ENCODE results near the gene CKM.

The CKM gene

GRCh38 chr19:45355402-45355801 is 32.7 kb upstream of the CKM start:
- Histone ChIP-seq H3K27ac (ENCODE audit: low read depth, low read length) (no peak overlapping the region), H3K4me1 (ENCODE audit: control insufficient read depth, insufficient read depth, low read length) (no peaks in the 10 kb centered on the region), H3K36me3 (ENCODE audit: control insufficient read depth, insufficient read depth, low read length) (peaks cover 9% of the 10 kb centered on the region), H3K27me3 (ENCODE audit: control insufficient read depth, insufficient read depth, low read length) (no peaks in the 10 kb centered on the region), H3K9ac (ENCODE audit: low read length) (no peak overlapping the region), H3K4me3 (ENCODE audit: low read length) (no peak overlapping the region)

GRCh38 chr19:45354241-45354842 is 31.7 kb upstream of the CKM start:
- peaks cover 9% of the 10 kb centered on the region for H3K36me3 ChIP-seq (ENCODE audit: control insufficient read depth, insufficient read depth, low read length)
- H3K9ac ChIP-seq (ENCODE audit: low read length), result no peak overlapping the region
- H3K27me3 ChIP-seq (ENCODE audit: control insufficient read depth, insufficient read depth, low read length), result no peaks in the 10 kb centered on the region
- no peak overlapping the region for H3K4me3 ChIP-seq (ENCODE audit: low read length)
- H3K4me1 ChIP-seq (ENCODE audit: control insufficient read depth, insufficient read depth, low read length), result no peaks in the 10 kb centered on the region
- H3K27ac ChIP-seq (ENCODE audit: low read depth, low read length), result no peak overlapping the region

- peaks cover 9% of the 10 kb centered on the region for H3K36me3 ChIP-seq (ENCODE audit: control insufficient read depth, insufficient read depth, low read length)
- no peak overlapping the region for H3K9ac ChIP-seq (ENCODE audit: low read length)
- no peaks in the 10 kb centered on the region for H3K27me3 ChIP-seq (ENCODE audit: control insufficient read depth, insufficient read depth, low read length)
- H3K4me1 ChIP-seq (ENCODE audit: control insufficient read depth, insufficient read depth, low read length), result no peaks in the 10 kb centered on the region
- H3K27ac ChIP-seq (ENCODE audit: low read depth, low read length), result no peak overlapping the region
- no peak overlapping the region for H3K4me3 ChIP-seq (ENCODE audit: low read length)
These were observed 30.5 kb upstream of the CKM start for GRCh38 chr19:45352914-45353796.

GRCh38 chr19:45352471-45352870 is 29.8 kb upstream of the CKM start:
- H3K4me1 ChIP-seq (ENCODE audit: control insufficient read depth, insufficient read depth, low read length), result no peaks in the 10 kb centered on the region
- H3K4me3 ChIP-seq (ENCODE audit: low read length), result no peak overlapping the region
- H3K27me3 ChIP-seq (ENCODE audit: control insufficient read depth, insufficient read depth, low read length), result peaks cover 7% of the 10 kb centered on the region
- H3K27ac ChIP-seq (ENCODE audit: low read depth, low read length), result no peak overlapping the region
- H3K9ac ChIP-seq (ENCODE audit: low read length), result no peak overlapping the region
- peaks cover 9% of the 10 kb centered on the region for H3K36me3 ChIP-seq (ENCODE audit: control insufficient read depth, insufficient read depth, low read length)

GRCh38 chr19:45352062-45352461 is 29.4 kb upstream of the CKM start:
- Histone ChIP-seq H3K27me3 (ENCODE audit: control insufficient read depth, insufficient read depth, low read length) (peaks cover 9% of the 10 kb centered on the region), H3K27ac (ENCODE audit: low read depth, low read length) (no peak overlapping the region), H3K4me1 (ENCODE audit: control insufficient read depth, insufficient read depth, low read length) (no peaks in the 10 kb centered on the region), H3K36me3 (ENCODE audit: control insufficient read depth, insufficient read depth, low read length) (peaks cover 9% of the 10 kb centered on the region), H3K4me3 (ENCODE audit: low read length) (no peak overlapping the region), H3K9ac (ENCODE audit: low read length) (no peak overlapping the region)

- Histone ChIP-seq H3K4me3 (ENCODE audit: low read length) (no peak overlapping the region), H3K4me1 (ENCODE audit: control insufficient read depth, insufficient read depth, low read length) (no peaks in the 10 kb centered on the region), H3K36me3 (ENCODE audit: control insufficient read depth, insufficient read depth, low read length) (peaks cover 9% of the 10 kb centered on the region), H3K27ac (ENCODE audit: low read depth, low read length) (no peak overlapping the region), H3K9ac (ENCODE audit: low read length) (no peak overlapping the region), H3K27me3 (ENCODE audit: control insufficient read depth, insufficient read depth, low read length) (peaks cover 12% of the 10 kb centered on the region)
These were observed 28.8 kb upstream of the CKM start for GRCh38 chr19:45351401-45351952.

- Histone ChIP-seq H3K9ac (ENCODE audit: low read length) (no peak overlapping the region), H3K36me3 (ENCODE audit: control insufficient read depth, insufficient read depth, low read length) (peaks cover 9% of the 10 kb centered on the region), H3K27me3 (ENCODE audit: control insufficient read depth, insufficient read depth, low read length) (peaks cover 18% of the 10 kb centered on the region), H3K4me1 (ENCODE audit: control insufficient read depth, insufficient read depth, low read length) (no peaks in the 10 kb centered on the region), H3K27ac (ENCODE audit: low read depth, low read length) (no peak overlapping the region), H3K4me3 (ENCODE audit: low read length) (no peak overlapping the region)
These were observed 27.9 kb upstream of the CKM start for GRCh38 chr19:45350477-45351058.

- Histone ChIP-seq H3K27me3 (ENCODE audit: control insufficient read depth, insufficient read depth, low read length) (peaks cover 18% of the 10 kb centered on the region), H3K27ac (ENCODE audit: low read depth, low read length) (no peak overlapping the region), H3K4me1 (ENCODE audit: control insufficient read depth, insufficient read depth, low read length) (no peaks in the 10 kb centered on the region), H3K36me3 (ENCODE audit: control insufficient read depth, insufficient read depth, low read length) (peaks cover 6% of the 10 kb centered on the region), H3K4me3 (ENCODE audit: low read length) (no peak overlapping the region), H3K9ac (ENCODE audit: low read length) (no peak overlapping the region)
These were observed 26.8 kb upstream of the CKM start for GRCh38 chr19:45349430-45349941.

- H3K27ac ChIP-seq (ENCODE audit: low read depth, low read length), result no peak overlapping the region
- peaks cover 3% of the 10 kb centered on the region for H3K36me3 ChIP-seq (ENCODE audit: control insufficient read depth, insufficient read depth, low read length)
- no peak overlapping the region for H3K9ac ChIP-seq (ENCODE audit: low read length)
- H3K4me3 ChIP-seq (ENCODE audit: low read length), result no peak overlapping the region
- H3K4me1 ChIP-seq (ENCODE audit: control insufficient read depth, insufficient read depth, low read length), result no peaks in the 10 kb centered on the region
- H3K27me3 ChIP-seq (ENCODE audit: control insufficient read depth, insufficient read depth, low read length), result peaks cover 18% of the 10 kb centered on the region
These were observed 26.4 kb upstream of the CKM start for GRCh38 chr19:45349126-45349415.

- no peak overlapping the region for H3K9ac ChIP-seq (ENCODE audit: low read length)
- H3K27me3 ChIP-seq (ENCODE audit: control insufficient read depth, insufficient read depth, low read length), result peaks cover 18% of the 10 kb centered on the region
- H3K4me1 ChIP-seq (ENCODE audit: control insufficient read depth, insufficient read depth, low read length), result no peaks in the 10 kb centered on the region
- H3K4me3 ChIP-seq (ENCODE audit: low read length), result no peak overlapping the region
- peaks cover 2% of the 10 kb centered on the region for H3K36me3 ChIP-seq (ENCODE audit: control insufficient read depth, insufficient read depth, low read length)
- H3K27ac ChIP-seq (ENCODE audit: low read depth, low read length), result no peak overlapping the region
These were observed 25.9 kb upstream of the CKM start for GRCh38 chr19:45348367-45349125.

GRCh38 chr19:45347570-45348366 is 25.1 kb upstream of the CKM start:
- no peaks in the 10 kb centered on the region for H3K36me3 ChIP-seq (ENCODE audit: control insufficient read depth, insufficient read depth, low read length)
- H3K4me3 ChIP-seq (ENCODE audit: low read length), result no peak overlapping the region
- no peak overlapping the region for H3K9ac ChIP-seq (ENCODE audit: low read length)
- no peak overlapping the region for H3K27ac ChIP-seq (ENCODE audit: low read depth, low read length)
- peaks cover 20% of the 10 kb centered on the region for H3K27me3 ChIP-seq (ENCODE audit: control insufficient read depth, insufficient read depth, low read length)
- no peaks in the 10 kb centered on the region for H3K4me1 ChIP-seq (ENCODE audit: control insufficient read depth, insufficient read depth, low read length)

All from rectal smooth muscle tissue (tissue), 1 donor.